Esophagus squamous epithelium (tissue), 4 donors: ENCODE results near the gene OXTR.

Experiments used
- POLR2A ChIP-seq, 4 donors: fragments of 450-650 bp; IDR thresholded peaks; one replicate each; pipeline ENCODE4 v1.6.1; 2017; ENCODE audit warnings: antibody characterized with exemption in 4 of 4, mild to moderate bottlenecking in 4 of 4, moderate library complexity in 3 of 4
- TF ChIP-seq, protein P1 (sequence below), 6 experiments: fragments of 450-650 bp in 4 of 6; fragments of 200-600 bp in 2 of 6; sonication (generic) in 2 of 6; IDR thresholded peaks; one replicate each; pipeline ENCODE4 v1.5.1; 2016 to 2019; ENCODE audit warnings: antibody characterized with exemption in 6 of 6, mild to moderate bottlenecking in 4 of 6, moderate library complexity in 4 of 6

DNA sequence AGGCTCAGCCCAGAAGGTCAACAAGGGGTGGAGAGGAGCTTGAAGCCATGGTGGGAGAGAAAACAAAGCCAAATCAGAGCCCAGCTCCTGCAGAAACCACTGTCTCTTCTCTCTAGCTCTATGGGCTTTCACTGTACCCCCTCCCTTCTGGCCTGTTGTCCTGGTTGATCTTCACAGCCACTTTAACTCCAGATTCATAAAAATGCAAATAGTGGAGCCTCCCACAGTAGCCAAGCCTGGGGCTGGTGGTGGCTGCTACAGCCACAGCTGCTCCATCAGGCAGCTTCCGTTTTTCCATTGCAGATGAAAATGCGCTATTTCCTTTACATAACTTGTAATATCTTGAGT, 56.5 kb downstream of the OXTR start:
- TF ChIP-seq, protein P1, sequence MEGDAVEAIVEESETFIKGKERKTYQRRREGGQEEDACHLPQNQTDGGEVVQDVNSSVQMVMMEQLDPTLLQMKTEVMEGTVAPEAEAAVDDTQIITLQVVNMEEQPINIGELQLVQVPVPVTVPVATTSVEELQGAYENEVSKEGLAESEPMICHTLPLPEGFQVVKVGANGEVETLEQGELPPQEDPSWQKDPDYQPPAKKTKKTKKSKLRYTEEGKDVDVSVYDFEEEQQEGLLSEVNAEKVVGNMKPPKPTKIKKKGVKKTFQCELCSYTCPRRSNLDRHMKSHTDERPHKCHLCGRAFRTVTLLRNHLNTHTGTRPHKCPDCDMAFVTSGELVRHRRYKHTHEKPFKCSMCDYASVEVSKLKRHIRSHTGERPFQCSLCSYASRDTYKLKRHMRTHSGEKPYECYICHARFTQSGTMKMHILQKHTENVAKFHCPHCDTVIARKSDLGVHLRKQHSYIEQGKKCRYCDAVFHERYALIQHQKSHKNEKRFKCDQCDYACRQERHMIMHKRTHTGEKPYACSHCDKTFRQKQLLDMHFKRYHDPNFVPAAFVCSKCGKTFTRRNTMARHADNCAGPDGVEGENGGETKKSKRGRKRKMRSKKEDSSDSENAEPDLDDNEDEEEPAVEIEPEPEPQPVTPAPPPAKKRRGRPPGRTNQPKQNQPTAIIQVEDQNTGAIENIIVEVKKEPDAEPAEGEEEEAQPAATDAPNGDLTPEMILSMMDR (IDR thresholded peaks at IDR 0.05), result no peak
- no peak for TF ChIP-seq POLR2A (IDR thresholded peaks at IDR 0.05)
